Smooth muscle cell (in vitro differentiated cells): ENCODE results near the gene FOXP1. TPM values are rescaled to one million over a fixed set of nuclear protein-coding genes. Genes with fewer than 3 reads are reported as not detected.

ENCODE experiments used
- DNase-seq: peaks from one replicate; lab custom pipeline; 2025; ENCODE audit not compliant: unreplicated experiment; lab: John Stamatoyannopoulos, UW
- H2AFZ ChIP-seq: fragments of 200-600 bp; sonication (generic); 2 replicates; pipeline ENCODE4 v1.6.0; 2016; ENCODE audit warnings: antibody characterized with exemption, low read depth, mild to moderate bottlenecking
- H3F3A ChIP-seq: fragments of 200-600 bp; sonication (generic); 2 replicates; pipeline ENCODE4 v1.6.0; 2017; ENCODE audit warnings: antibody characterized with exemption, low read depth
- H3K27ac ChIP-seq: fragments of 200-600 bp; sonication (generic); 2 replicates; pipeline ENCODE4 v1.5.1; 2016; ENCODE audit warnings: low read depth, mild to moderate bottlenecking
- H3K27me3 ChIP-seq: fragments of 200-600 bp; sonication (generic); 2 replicates; pipeline ENCODE4 v1.6.1; 2016; ENCODE audit warnings: low read depth, mild to moderate bottlenecking
- H3K36me3 ChIP-seq: fragments of 200-600 bp; sonication (generic); 2 replicates; pipeline ENCODE4 v1.5.1; 2016; ENCODE audit warnings: low read depth
- H3K4me1 ChIP-seq: fragments of 200-600 bp; sonication (generic); 2 replicates; pipeline ENCODE4 v1.5.1; 2016; ENCODE audit warnings: low read depth
- H3K4me2 ChIP-seq: fragments of 200-600 bp; sonication (generic); 2 replicates; pipeline ENCODE4 v1.6.0; 2016; ENCODE audit warnings: mild to moderate bottlenecking
- H3K4me3 ChIP-seq: fragments of 200-600 bp; sonication (generic); 2 replicates; pipeline ENCODE4 v1.5.1; 2016; ENCODE audit warnings: mild to moderate bottlenecking
- H3K79me2 ChIP-seq: fragments of 200-600 bp; sonication (generic); 2 replicates; pipeline ENCODE4 v1.6.0; 2016; ENCODE audit warnings: low read depth, mild to moderate bottlenecking
- H3K9ac ChIP-seq: fragments of 200-600 bp; sonication (generic); 2 replicates; pipeline ENCODE4 v1.6.0; 2016; ENCODE audit warnings: low read depth
- H3K9me3 ChIP-seq: fragments of 200-600 bp; sonication (generic); replicated peaks from 2 replicates; pipeline ENCODE4 v1.5.1; 2016; ENCODE audit warnings: low read depth
- H4K20me1 ChIP-seq: fragments of 200-600 bp; sonication (generic); 2 replicates; pipeline ENCODE4 v1.6.0; 2016; ENCODE audit warnings: low read depth
- WGBS: methylation state at CpG from one replicate; pipeline ENCODE4 v1.1.7; 2016; ENCODE audit warnings: low lambda C conversion rate; 5-methylcytosine and 5-hydroxymethylcytosine counted together
- polyA plus RNA-seq: library from polyadenylated mRNA; unstranded; fragments of >200 nt; fragmentation: Nextera tagmentation; extraction: Ambion mirVana; gene quantifications from 2 replicates; pipeline ENCODE4 v1.2.1, GENCODE V29; 2016
- total RNA-seq: library from RNA; depleted of rRNA; stranded (reverse); fragments of >200 nt; gene quantifications from 2 replicates; pipeline ENCODE4 v1.2.3, GENCODE V29; 2014
- TF ChIP-seq, protein P1 (sequence below): fragments of 200-600 bp; sonication (generic); IDR thresholded peaks from 2 replicates; pipeline ENCODE4 v1.5.1; 2017; ENCODE audit warnings: borderline replicate concordance, mild to moderate bottlenecking, antibody characterized with exemption; ENCODE audit not compliant: insufficient read depth, poor library complexity, severe bottlenecking

Gene FOXP1
- total and polyA plus RNA-seq, 2 experiments from 2014 or later = 40.9 to 68.0 TPM

DNA sequence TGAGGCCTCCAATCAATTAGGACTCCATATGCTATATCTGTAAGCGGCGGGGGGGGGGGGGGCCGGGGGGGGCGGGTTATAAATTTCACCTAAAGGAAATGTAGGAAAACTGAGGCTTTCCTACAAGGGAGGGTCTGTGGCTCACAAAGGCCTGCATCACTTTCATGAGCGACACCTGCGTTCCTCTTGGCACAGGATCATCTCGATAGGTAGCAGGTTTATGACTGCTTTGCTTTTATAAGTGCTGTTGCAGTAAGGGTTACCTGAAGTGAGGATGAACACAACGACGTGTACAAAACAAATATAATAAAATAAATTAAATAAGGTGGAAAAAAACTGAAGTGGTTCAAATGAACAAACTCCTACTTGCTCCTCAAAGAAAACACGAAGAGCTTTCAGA, 194.3 kb downstream of the FOXP1 start:
- TF ChIP-seq, protein P1, sequence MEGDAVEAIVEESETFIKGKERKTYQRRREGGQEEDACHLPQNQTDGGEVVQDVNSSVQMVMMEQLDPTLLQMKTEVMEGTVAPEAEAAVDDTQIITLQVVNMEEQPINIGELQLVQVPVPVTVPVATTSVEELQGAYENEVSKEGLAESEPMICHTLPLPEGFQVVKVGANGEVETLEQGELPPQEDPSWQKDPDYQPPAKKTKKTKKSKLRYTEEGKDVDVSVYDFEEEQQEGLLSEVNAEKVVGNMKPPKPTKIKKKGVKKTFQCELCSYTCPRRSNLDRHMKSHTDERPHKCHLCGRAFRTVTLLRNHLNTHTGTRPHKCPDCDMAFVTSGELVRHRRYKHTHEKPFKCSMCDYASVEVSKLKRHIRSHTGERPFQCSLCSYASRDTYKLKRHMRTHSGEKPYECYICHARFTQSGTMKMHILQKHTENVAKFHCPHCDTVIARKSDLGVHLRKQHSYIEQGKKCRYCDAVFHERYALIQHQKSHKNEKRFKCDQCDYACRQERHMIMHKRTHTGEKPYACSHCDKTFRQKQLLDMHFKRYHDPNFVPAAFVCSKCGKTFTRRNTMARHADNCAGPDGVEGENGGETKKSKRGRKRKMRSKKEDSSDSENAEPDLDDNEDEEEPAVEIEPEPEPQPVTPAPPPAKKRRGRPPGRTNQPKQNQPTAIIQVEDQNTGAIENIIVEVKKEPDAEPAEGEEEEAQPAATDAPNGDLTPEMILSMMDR = no peak
- H3K4me3 ChIP-seq = no peak overlapping the region
- H3K9ac ChIP-seq = no peak overlapping the region
- no peaks in the 10 kb centered on the region for H3K9me3 ChIP-seq
- DNase-seq = no peak
- peaks cover 9% of the 10 kb centered on the region for H3K79me2 ChIP-seq
- no peaks in the 10 kb centered on the region for H4K20me1 ChIP-seq
- H3K36me3 ChIP-seq = no peaks in the 10 kb centered on the region
- H3K4me1 ChIP-seq = peaks cover 18% of the 10 kb centered on the region
- H3K27me3 ChIP-seq = no peaks in the 10 kb centered on the region
- H3K4me2 ChIP-seq = no peak overlapping the region
- H3F3A ChIP-seq = no peaks in the 10 kb centered on the region
- no peak overlapping the region for H3K27ac ChIP-seq
- WGBS = 87% methylated on average over 10 of the region's 10 CpGs
- H2AFZ ChIP-seq = no peak overlapping the region

DNA sequence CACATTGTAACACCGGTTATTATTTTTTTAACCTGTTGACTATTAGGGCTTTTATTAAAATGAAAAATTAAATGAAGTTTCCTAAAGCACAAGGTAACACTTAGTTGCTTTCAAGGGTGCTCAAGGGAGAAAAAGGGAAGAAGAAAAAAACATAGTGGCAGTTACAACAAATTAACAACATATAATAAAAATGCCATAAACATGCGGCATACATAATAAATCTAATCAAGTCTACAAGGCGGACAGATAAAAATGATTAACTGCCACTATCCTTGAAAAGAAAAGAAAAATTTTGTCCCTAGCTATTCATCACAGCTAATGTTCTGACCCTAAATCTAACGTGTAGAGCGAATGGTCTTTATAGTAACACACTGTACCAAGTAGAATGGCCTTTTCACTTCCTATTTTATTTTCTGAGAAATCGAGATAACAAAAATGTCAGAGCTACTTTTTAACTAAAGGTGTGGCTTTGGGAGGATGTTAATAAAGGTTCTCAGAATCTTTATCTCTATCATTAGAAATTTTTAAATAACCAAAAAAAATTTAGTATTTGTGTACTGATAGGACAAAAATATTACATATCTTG, 194.9 kb downstream of the FOXP1 start:
- H4K20me1 ChIP-seq = no peaks in the 10 kb centered on the region
- H3K36me3 ChIP-seq = no peaks in the 10 kb centered on the region
- TF ChIP-seq, protein P1 = no peak
- H3K4me3 ChIP-seq = no peak overlapping the region
- H3K79me2 ChIP-seq = peaks cover 5% of the 10 kb centered on the region
- no peak overlapping the region for H3K9ac ChIP-seq
- 91% methylated on average over 6 of the region's 6 CpGs for WGBS
- H2AFZ ChIP-seq = no peak overlapping the region
- H3K4me2 ChIP-seq = no peak overlapping the region
- H3K27ac ChIP-seq = no peak overlapping the region
- H3K27me3 ChIP-seq = no peaks in the 10 kb centered on the region
- H3K4me1 ChIP-seq = peaks cover 20% of the 10 kb centered on the region
- no peak for DNase-seq
- H3F3A ChIP-seq = no peaks in the 10 kb centered on the region
- no peaks in the 10 kb centered on the region for H3K9me3 ChIP-seq

DNA sequence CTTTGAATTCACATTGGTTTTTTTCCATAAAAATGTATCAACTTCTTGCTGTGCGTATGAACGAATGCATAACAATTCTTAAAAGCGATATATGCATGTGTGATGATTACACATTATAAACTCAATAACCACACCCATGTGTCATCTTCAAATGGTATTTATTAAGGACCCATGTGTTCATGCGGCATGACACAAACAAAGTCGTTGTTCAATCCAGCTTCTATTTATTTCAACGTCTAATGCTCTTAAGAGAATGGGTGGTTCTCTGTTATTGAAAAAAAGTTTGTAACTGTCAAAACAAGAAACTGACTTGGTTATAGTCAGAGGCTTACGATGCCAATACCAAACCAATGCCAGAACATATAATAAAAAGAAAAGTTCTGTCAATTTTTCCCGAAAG, 195.9 kb downstream of the FOXP1 start:
- no peaks in the 10 kb centered on the region for H3K36me3 ChIP-seq
- 98% methylated on average over 8 of the region's 8 CpGs for WGBS
- H3K79me2 ChIP-seq = peaks cover 9% of the 10 kb centered on the region
- no peak overlapping the region for H3K4me2 ChIP-seq
- no peak overlapping the region for H3K9ac ChIP-seq
- H3K4me3 ChIP-seq = no peak overlapping the region
- H3F3A ChIP-seq = no peaks in the 10 kb centered on the region
- H2AFZ ChIP-seq = no peak overlapping the region
- no peaks in the 10 kb centered on the region for H4K20me1 ChIP-seq
- no peaks in the 10 kb centered on the region for H3K9me3 ChIP-seq
- DNase-seq = no peak
- H3K4me1 ChIP-seq = peaks cover 20% of the 10 kb centered on the region
- TF ChIP-seq, protein P1 = no peak
- H3K27me3 ChIP-seq = no peaks in the 10 kb centered on the region
- no peak overlapping the region for H3K27ac ChIP-seq
